Caki2 (cell line): ENCODE data around the gene RNASE4. TPM values are rescaled to one million over a fixed set of nuclear protein-coding genes. Genes with fewer than 3 reads are reported as not detected.
"Not testable (repeated sequence)": the region's sequence is repeated elsewhere in the genome, so short reads cannot be mapped to it uniquely, and the experiment has no call there.

Experiments used
- DNase-seq: peaks from one replicate; pipeline ENCODE4 v3.0.0-alpha.2; 2015; ENCODE audit warnings: low read depth
- in situ Hi-C: cut with HindIII; loops from 2 replicates; pipeline ENCODE4 v1.10.0; 2016; ENCODE audit warnings: low sequenced_read_pairs, low pct_unique_long_range_greater_than_20kb, mixed read lengths
- total RNA-seq: library from RNA; depleted of rRNA; stranded (reverse); fragments of >200 nt; shearing (Covaris generic); gene quantifications from 2 replicates; pipeline ENCODE4 v1.2.3, GENCODE V29; 2014; ENCODE audit warnings: low replicate concordance; rRNA removed

Gene RNASE4, protein sequence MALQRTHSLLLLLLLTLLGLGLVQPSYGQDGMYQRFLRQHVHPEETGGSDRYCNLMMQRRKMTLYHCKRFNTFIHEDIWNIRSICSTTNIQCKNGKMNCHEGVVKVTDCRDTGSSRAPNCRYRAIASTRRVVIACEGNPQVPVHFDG
- 18.5 and 21.6 TPM in 2 replicates for total RNA-seq

DNA sequence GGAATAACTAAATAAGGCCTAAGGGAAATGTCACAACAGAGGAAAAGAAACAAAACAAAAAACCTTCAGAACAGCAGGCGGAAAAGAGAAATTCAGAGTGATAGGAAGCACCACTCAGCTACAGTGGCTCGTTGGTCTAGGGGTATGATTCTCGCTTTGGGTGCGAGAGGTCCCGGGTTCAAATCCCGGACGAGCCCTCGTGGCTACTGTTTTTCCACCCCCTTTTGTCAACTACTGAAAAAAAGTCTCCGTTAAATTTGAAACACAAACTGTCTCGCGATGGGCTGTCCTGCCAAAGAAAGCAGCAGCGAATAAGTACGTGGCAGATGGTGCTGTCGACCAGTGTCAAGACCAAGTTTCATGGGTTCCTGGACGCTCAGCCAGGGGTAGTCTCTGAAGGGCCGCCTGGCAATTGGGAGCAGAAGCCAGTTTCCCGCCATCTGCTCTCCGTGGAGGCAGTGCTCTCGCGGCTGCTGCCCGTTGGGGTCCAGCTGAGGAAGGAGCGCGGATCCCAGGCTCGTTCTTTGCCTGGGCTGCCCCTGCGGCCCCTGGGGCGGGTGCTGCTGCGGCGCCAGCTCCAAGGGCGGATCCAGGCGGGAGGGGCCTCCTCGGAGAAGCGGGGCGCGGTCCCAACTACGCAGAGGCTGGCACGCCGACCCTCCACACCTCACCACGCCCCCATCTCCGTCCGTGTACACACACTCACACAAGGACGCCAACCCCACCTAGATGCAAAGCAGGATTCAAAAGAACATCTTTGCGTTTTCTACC, at the start of gene RNASE4:
TSS of gene RNASE4 (plus strand) at position 670 of the 771 bp plus-strand sequence. CDS start 14,812 bp downstream, outside the sequence.
- in situ Hi-C loops, result no loop called here
- DNase-seq, result peak; percentile 87

DNA sequence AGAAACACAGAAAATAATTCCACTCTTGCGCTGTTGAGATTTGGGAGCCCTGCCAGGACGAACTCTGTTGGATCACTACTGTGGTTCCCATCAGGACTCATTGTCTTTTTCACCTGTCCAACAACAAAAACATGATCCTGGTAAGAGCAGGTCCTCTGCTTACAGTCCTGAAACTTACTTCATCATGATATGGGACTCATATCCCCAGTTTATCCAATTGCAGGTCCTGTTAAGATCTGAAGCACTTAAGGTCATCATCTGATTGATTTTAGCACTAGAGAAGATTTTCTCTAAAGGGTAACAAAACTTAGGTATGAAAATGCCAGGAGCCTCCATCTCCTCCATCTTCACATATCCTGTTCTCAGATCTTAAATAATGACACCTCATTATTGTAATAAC, 42.8 kb upstream of the RNASE4 start, which contains the start of gene OR6S1:
TSS of gene OR6S1 (minus strand) at position 101 of the 400 bp plus-strand sequence. CDS start at position 101, 0 bp downstream.
- no peak for DNase-seq
- in situ Hi-C loops, result no loop called here

DNA sequence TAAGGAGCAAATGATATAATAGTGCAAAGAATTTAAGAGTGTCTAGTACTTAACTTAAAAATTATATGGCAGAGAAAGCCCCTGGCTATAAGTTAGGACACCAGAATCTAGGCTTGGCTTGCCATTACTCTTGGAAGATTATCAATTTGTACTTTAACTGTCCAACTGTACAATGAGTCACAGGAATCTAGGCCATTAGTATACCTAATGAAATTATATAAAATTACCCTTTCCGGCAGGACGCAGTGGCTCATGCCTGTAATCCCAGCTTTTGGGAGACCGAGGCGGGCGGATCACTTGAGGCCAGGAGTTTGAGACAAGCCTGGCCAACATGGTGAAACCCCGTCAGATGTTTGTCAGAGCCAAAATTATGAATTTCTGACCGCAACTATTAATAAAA, 42.2 kb upstream of the RNASE4 start:
- DNase-seq, result no peak
- in situ Hi-C loops, result no loop called here

GRCh38 chr14:20642755-20643154, 41.6 kb upstream of the RNASE4 start:
- DNase-seq, in situ Hi-C loops: not testable (repeated sequence)

DNA sequence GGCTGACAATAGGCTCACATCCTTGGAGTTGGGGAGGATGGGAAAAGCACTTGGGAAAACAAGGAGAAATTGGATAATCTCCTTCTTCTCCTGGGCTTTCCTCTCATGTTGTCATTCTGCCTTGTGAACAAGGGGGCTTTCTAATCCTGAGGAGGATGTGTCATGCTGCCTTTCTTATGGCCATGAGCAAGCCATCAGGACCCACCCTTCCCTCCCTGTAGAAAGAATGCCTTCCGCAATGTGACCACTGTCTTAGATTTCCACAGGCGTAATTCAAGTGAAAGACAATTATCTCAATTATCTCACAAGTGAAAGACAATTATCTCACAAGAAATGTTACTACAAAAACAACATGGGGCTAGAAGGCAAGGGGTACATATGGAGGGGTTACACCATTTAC, 39.8 kb upstream of the RNASE4 start:
- DNase-seq, result no peak
- in situ Hi-C loops, result no loop called here

DNA sequence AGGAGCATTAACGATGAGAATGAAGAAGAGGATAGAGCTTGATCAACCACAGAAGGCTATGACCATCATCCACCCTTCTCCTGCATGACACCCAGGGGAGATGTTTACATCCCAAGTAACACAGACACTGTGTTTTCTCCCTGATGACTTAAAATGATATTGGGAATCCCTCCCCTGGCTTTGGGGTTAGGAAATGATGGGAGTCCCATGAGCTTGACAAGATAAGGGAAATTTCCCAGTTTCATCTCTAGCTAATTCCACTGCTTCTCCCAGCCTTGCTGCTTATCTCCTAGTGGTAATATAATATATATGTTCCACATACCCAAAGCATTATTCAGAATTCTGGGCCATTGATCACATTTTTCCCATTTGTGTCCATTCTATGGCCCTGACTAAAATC, 38.9 kb upstream of the RNASE4 start:
- in situ Hi-C loops, result no loop called here
- no peak for DNase-seq

DNA sequence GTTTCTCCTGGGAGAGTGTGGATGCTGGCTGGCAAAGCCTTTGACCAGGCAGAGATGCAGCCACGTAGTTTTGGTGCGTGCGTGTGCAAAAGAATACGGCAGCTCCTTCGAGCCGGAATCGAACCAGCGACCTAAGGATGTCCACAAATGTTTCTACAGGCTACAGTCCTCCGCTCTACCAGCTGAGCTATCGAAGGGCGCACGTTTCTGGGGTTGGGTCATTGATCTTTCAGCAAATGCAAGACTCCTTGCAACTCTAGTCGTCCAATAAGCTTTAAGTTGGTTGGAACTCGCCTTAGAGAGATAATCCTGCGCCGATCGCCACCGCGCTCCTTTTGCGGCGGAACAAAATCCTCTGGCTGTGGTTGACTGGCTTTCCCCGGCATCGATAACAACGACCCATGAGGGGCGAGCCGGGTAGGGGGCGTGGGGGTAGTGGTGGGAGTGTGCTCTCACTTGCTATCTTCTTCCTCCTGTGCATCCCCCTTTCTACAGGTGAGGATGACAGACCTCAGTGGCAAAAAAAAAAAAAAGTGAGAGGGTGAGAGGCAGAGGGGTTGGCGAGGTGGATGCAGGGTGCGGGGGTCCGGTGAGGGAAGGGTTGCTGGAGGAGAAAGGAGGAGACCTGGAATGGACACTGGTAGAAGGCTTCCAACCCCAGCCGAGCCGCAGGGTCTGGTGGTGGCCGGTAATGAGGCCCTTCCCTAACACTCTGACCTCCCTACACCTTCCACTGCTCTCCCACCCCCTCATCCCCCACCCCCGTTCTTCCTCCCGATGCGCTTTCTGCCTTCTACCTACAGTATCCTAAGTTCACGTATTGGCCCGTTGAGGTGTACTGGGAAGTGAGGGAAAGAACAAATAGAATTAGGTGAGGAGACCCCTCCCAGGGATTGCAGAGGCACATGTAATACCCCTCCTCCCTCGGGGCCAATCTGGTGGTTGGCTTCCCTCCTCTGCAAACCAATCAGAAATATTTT, 31.1 kb upstream of the RNASE4 start:
- in situ Hi-C loops, result no loop called here
- DNase-seq, result peak; percentile 53

GRCh38 chr14:20655851-20656250, 28.5 kb upstream of the RNASE4 start:
- in situ Hi-C loops, result no loop called here

GRCh38 chr14:20656274-20656673, 28.1 kb upstream of the RNASE4 start:
- DNase-seq, result no peak
- in situ Hi-C loops, result no loop called here

More at GRCh38 chr14:20655851-20656250, 28.5 kb upstream of the RNASE4 start:
- DNase-seq, result no peak

DNA sequence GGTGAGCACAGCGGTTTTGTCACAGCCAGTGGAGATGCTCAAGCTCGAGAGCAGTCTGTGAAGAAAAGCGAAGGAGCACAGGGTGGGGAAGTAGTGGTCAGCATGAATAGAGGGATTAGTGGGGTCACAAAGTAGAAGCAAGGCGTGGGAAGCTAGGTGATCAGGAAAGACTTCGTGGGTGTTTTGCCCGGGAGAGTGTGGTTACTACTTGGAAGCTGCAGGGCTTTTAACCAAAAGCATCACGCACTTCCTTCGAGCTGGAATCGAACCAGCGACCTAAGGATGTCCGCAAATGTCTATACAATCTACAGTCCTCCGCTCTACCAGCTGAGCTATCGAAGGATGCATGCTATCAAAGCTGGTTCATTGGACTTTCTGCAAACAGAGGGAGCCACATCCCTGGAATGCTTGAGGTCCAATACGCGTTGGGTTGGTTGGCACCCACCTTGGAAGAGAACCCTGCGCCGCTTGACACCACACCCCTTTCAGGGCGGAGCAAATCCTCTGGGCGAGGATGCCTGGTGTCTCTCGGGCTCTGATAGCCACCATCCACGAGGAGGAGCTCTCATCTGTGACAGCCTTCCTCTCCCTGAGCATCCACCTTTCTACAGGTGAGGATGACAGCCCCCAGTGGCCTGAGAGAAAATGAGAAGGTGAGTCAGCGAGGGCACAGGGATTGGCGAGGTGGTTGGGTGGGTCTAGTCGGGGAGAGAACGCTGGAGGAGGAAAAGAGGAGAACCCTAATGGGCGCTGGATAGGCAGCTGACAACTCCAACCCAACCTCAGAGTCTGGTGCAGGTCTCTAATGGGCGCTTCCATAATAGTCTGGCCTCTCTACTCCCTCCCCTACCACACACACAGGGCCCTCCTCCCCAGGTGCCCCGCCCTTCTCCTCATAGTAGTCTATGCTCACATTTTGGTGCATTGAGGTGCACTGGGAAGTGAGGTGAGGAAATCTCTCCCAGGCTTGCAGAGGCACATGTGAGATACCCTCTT, 26.8 kb upstream of the RNASE4 start:
- in situ Hi-C loops, result no loop called here
- peak; percentile 11 for DNase-seq

DNA sequence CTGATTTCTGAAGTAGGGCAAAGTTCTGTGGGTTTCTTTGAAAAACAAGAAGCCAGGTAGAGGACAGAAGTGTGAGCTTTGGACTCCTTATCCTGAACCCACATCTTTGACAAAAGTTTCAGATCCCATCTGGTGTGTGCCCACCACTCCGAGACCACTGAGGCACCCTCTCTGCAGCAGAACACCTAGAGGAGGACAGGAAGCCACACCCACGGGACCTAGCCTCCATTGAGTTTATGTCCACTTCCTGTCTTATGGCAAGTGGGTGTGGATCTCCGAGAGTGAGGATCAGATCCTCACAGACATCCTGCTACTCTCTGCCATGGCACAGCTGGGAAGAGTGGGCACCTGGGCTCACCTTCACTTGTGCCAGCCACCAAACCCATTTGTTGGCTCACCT, 26.1 kb upstream of the RNASE4 start:
- no peak for DNase-seq
- in situ Hi-C loops, result no loop called here

DNA sequence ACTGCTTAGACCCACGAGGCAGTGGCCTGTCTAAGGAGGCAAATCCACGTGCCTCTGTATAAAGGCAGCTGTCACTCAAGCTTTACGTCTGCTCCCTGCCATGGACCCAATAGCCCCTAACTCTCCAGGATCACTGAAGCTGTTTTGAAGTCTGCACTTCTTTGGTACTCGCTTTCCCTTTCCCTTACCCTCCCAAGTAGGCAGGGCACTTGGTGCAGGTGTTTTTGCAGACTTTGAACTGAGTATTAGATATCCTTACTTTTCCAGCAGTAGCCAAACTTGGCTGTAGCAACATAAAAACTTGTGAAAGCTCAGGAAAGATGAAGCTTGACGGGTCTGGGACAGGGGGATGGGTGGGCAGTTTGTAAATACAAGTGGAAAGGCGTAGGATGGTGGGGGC, 25.0 kb upstream of the RNASE4 start:
- DNase-seq, result no peak
- in situ Hi-C loops, result no loop called here

DNA sequence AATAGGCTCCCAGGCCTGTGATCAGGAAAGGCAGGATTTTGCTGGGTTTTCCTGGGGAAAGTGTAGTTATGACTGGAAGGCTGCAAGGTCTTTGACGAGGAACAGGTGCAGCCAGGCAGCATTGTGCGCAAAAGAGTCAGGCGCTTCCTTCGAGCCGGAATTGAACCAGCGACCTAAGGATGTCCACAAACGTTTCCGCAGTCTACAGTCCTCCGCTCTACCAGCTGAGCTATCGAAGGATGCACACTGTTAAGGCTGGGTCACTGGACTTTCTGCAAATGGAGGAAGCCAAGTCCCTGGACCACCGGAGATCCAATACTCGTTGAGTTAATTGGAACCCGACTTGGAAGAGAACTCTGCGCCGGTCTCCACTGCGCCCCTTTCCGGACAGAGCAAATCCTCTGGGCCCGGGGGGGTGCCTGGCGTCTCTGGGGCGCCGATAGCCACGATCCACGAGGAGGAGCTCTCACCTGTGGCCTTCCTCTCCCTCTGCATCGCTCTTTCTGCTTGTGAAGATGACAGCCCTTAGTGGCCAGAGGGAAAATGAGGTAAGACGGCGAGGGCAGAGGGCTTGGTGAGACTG, 24.5 kb upstream of the RNASE4 start:
- in situ Hi-C loops, result no loop called here
- DNase-seq, result no peak

DNA sequence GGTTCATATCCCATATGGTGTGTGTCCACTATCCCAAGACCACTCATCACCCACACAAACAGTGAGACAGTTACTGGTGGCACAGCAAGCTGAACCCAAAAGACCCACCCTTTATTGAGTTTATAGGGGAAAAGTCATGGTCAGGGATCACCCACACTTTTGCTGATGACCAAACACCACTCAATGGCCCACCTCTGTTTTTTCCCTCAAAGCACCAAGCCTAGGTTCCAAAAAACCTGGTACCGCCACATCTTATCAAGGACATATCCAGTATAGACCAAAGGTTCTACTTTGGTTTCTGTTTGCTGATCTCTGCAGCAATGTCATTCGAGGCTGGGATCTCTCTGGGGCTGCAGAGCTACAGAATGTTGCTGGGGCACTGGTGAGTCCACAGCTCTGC, 23.2 kb upstream of the RNASE4 start:
- in situ Hi-C loops, result no loop called here
- no peak for DNase-seq

- peak; percentile 73 for DNase-seq
- in situ Hi-C loops, result no loop called here
Measured at GRCh38 chr14:20662968-20663732, 21.2 kb upstream of the RNASE4 start.

DNA sequence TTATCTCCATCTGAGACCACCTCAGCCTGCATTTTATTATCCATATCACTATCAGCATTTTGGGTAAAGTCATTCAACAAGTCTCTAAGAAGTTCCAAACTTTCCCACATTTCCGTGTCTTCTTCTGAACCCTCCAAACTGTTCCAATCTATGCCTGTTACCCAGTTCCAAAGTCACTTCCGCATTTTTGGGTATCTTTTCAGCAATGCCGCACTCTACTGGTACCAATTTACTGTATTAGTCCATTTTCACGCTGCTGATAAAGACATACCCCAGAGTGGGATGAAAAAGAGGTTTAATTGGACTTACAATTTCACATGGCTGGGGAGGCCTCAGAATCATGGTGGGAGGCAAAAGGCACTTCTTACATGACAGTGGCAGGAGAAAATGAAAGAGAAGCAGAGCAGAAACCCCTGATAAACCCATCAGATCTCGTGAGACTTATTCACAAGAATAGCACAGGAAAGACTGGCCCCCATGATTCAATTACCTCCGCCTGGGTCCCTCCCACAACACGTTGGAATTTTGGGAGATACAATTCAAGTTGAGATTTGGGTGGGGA, 17.9 kb upstream of the RNASE4 start:
- in situ Hi-C loops, DNase-seq: not testable (repeated sequence)
